ENCODE results near the gene HYOU1.

- TF ChIP-seq CTCF (IDR thresholded peaks at IDR 0.05; ENCODE audit: borderline replicate concordance, extremely low read depth, low read length, poor library complexity, severe bottlenecking) (peak; percentile 14), EZH2 (IDR thresholded peaks at IDR 0.05; ENCODE audit: borderline replicate concordance, low read depth, low read length, severe bottlenecking) (no peak)
These were observed 44.2 kb upstream of the HYOU1 start for GRCh38 chr11:119100994-119101758.

Measured in DND-41 (cell line).